ENCODE results near the gene TRIOBP.
"Not testable (repeated sequence)": the region's sequence is repeated elsewhere in the genome, so short reads cannot be mapped to it uniquely, and the experiment has no call there.

The TRIOBP gene

GRCh38 chr22:37696657-37697537, at the start of gene TRIOBP:
Gene TRIOBP (plus strand): TSS chr22:37697048. CDS start chr22:37701366, 4,318 bp downstream.
- peak; percentile 21 for DNase-seq (ENCODE audit: low spot score)

GRCh38 chr22:37647317-37647716, 49.5 kb upstream of the TRIOBP start:
- no peak for DNase-seq (ENCODE audit: low spot score)

- no peak for DNase-seq (ENCODE audit: low spot score)
Measured at GRCh38 chr22:37647928-37648327, 48.9 kb upstream of the TRIOBP start.

GRCh38 chr22:37650463-37651136, 46.2 kb upstream of the TRIOBP start:
- no peak for DNase-seq (ENCODE audit: low spot score)

- DNase-seq (ENCODE audit: low spot score): no peak
Measured at GRCh38 chr22:37654563-37655251, 42.1 kb upstream of the TRIOBP start.

- no peak for DNase-seq (ENCODE audit: low spot score)
Measured at GRCh38 chr22:37655252-37655563, 41.6 kb upstream of the TRIOBP start.

- not testable (repeated sequence) for DNase-seq (ENCODE audit: low spot score)
Measured at GRCh38 chr22:37656583-37656982, 40.3 kb upstream of the TRIOBP start.

GRCh38 chr22:37657590-37658132, 39.2 kb upstream of the TRIOBP start:
- DNase-seq (ENCODE audit: low spot score): peak; percentile 64

GRCh38 chr22:37658133-37659065, 38.4 kb upstream of the TRIOBP start, which contains the start of gene PDXP:
Gene PDXP (plus strand): TSS chr22:37658723. CDS start chr22:37658783, 60 bp downstream.
- peak; percentile 100 for DNase-seq (ENCODE audit: low spot score)

GRCh38 chr22:37659066-37659896, 37.6 kb upstream of the TRIOBP start:
- peak; percentile 75 for DNase-seq (ENCODE audit: low spot score)

- no peak for DNase-seq (ENCODE audit: low spot score)
Measured at GRCh38 chr22:37659897-37660708, 36.7 kb upstream of the TRIOBP start.

- DNase-seq (ENCODE audit: low spot score): no peak
Measured at GRCh38 chr22:37660709-37661045, 36.2 kb upstream of the TRIOBP start.

- peak; percentile 51 for DNase-seq (ENCODE audit: low spot score)
Measured at GRCh38 chr22:37661160-37661924, 35.5 kb upstream of the TRIOBP start.

- DNase-seq (ENCODE audit: low spot score): no peak
Measured at GRCh38 chr22:37662039-37662438, 34.8 kb upstream of the TRIOBP start.

- no peak for DNase-seq (ENCODE audit: low spot score)
Measured at GRCh38 chr22:37663521-37664140, 33.2 kb upstream of the TRIOBP start.

- no peak for DNase-seq (ENCODE audit: low spot score)
Measured at GRCh38 chr22:37664249-37665101, 32.4 kb upstream of the TRIOBP start.

GRCh38 chr22:37665487-37665886, 31.4 kb upstream of the TRIOBP start:
- no peak for DNase-seq (ENCODE audit: low spot score)
